ENCODE measurements around the gene CFAP46.
"Not testable (repeated sequence)": the region's sequence is repeated elsewhere in the genome, so short reads cannot be mapped to it uniquely, and the experiment has no call there.

CFAP46 gene

DNA sequence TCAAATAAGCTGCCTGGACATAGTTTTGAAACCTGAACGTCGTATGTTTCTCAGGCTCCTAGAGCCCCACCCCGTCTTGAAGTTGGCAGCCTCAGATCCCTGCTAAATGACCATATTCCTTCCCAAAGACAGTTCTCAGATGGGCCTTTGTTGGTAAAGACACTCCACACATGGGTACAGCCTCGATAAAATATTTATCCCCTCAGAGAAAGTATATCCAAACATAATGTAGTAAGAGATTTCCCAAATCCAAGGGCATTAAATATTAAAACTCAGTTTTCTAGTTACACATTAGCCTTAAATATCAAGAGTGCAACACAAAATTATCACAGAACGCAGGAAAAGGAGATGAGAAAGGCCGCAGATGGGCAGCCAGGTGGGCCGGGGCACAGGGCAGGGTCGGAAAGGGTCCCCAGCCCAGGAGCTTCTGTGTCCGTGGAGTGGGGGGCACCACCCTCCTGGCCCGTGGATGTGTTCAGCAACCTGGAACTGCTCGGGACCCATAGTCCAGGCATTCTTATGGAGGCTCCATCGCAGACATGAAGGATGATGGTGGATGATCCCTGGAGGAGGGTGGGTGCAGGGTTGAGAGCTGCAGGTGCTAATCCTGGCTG, 1.5 kb upstream of the CFAP46 start:
- DNase-seq = no peak

DNA sequence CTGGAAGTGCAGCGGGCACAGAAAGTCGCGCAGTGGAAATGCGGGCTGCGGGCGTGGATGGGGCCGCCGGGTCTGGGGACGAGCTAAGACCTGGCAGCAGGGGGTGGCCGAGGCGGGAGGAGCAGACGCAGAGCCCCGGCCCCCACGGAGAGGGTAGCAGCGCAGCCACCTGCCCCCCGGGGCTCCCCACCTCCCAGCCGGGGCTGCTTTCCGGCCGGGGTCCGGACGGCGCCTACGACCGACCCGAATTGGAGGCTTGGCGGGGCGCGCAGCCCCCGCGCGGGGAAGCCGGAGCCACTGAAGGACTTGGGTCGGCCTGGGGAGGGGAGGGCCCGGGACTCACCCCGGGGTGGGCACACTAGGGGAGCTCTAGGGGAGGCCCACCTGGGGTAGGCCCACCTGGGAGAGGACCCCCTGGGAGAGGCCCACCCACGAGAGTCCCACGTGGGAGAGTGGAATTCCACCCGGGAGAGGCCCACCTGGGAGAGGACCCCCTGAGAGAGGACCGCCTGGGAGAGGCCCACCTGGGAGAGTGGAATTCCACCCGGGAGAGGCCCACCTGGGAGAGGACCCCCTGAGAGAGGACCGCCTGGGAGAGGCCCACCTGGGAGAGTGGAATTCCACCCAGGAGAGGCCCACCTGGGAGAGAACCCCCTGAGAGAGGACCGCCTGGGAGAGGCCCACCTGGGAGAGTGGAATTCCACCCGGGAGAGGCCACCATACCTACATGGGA, 854 bp upstream of the CFAP46 start:
- no peak for DNase-seq

DNA sequence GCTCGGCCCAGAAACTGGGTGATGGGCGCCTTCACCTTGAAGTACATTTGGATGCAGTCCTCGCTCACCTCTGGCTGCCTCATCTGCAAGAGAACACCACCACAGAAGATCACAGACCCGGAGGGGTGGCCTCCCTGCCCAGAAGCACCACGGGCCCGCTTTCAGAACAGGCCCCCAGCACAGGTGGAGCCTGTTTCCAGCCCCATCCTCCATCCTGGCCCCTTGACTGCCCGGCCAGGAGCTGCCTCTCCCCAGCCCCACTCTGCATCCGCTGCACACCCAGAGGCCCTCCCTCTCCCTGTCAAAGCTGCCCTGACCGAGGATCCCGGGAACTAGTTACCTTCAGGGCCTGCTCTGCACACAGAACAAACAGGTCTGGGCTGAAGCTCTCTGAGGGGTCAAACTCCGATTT, 724 bp downstream of the CFAP46 start:
- no peak for DNase-seq

DNA sequence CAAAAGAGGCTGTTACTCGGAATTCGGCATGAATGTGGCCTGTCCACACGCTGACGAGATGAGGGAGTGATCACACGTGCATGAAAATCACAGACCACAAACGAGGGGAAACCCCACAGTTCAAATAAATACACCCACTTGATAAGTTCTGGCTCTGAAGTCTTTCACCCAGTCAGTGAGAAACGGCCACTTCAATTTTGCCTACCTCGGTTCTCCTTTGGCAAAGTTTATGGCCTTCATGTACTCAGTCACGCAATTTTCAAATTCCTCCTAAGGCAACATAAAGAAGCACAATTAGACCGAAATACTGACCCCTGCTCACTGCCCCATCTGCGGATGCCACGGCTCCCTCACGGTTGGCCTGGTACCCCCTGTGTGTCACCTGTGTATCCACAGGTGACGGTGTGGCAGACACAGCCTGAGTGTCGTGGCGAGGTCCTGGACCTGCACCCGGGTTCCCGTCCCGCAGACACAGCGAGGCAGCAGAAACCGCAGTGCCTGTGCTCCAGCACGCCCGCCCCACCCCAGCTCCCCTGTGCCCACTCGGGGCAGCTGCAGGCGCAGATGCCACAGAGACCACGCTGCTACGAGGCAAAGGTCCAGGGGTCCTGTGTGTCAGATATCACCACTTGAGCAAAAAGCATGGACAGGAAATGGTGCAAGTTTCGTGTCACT, 1.4 kb downstream of the CFAP46 start:
- no peak for DNase-seq

DNA sequence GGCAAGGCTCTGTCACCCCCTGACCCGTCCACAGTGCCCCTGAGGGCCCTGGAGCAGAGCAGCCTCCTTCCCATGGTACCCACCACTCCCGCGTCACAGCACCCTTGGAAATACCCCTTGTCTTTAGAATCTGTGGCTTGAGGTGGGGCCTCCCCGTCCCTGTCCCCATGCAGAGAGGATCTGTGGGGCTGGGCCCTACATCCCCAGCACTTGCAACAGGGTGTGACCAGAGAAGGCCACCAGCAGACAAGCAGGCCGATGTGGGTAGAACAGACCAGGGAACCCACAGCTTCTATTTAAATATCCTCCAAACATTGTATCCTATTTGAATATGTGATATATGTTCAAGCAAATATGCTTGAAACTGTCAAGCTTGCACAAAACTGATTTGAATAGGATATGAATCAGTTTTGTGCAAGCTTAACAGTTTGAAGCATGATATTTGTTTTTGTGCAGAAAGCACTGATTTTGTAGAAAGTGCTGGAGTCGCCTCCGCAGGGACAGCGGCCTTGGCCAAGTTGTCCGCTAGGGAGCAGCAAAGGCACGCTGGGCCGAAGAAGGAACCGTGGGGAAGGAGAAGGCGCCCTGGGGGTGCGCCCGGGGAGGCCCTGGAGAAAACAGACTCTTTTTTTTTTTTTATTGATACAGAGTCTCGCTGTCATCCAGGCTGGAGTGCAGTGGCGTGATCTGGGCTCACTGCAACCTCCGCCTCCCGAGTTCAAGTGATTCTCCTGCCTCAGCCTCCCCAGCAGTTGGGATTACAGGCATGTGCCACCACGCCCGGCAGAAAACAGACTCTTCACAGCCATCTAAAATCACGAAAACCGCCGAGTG, 2.2 kb downstream of the CFAP46 start:
- DNase-seq = peak; percentile 48

- DNase-seq = no peak
Measured at GRCh38 chr10:132939378-132939955, 2.9 kb downstream of the CFAP46 start.

- DNase-seq = no peak
Measured at GRCh38 chr10:132938472-132939339, 3.7 kb downstream of the CFAP46 start.

- no peak for DNase-seq
Measured at GRCh38 chr10:132937861-132938260, 4.5 kb downstream of the CFAP46 start.

- DNase-seq = no peak
Measured at GRCh38 chr10:132934953-132935352, 7.4 kb downstream of the CFAP46 start.

GRCh38 chr10:132933308-132934042, 8.9 kb downstream of the CFAP46 start:
- no peak for DNase-seq

GRCh38 chr10:132932461-132933307, 9.7 kb downstream of the CFAP46 start:
- DNase-seq = no peak

DNA sequence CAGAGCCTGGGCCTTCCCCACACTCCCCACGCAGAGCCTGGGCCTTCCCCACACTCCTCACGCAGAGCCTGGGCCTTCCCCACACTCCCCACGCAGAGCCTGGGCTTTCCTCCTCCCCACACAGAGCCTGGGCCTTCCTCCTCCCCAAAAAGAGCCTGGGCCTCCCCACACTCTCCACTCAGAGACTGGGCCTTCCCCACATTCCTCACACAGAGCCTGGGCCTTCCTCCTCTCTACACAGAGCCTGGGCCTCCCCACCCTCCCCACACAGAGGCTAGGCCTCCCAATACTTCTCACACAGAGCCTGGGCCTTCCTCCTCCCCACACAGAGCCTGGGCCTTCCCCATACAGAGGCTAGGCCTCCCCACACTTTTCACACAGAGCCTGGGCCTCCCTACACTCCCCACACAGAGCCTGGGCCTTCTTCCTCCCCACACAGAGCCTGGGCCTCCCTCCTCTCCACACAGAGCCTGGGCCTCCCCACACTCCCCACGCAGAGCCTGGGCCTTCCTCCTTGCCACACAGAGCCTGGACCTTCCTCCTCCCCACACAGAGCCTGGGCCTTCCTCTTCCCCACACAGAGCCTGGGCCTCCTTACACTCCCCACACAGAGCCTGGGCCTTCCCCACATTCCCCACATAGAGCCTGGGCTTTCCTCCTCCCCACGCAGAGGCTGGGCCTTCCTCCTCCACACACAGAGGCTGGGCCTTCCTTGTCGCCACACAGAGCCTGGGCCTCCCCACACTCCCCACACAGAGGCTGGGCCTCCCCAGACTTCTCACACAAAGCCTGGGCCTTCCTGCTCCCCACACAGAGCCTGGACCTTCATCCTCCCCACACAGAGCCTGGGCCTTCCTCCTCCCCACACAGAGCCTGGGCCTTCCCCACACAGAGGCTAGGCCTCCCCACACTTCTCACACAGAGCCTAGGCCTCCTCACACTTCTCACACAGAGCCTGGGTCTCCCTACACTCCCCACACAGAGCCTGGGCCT, 10.8 kb downstream of the CFAP46 start:
- DNase-seq = peak; percentile 27

DNA sequence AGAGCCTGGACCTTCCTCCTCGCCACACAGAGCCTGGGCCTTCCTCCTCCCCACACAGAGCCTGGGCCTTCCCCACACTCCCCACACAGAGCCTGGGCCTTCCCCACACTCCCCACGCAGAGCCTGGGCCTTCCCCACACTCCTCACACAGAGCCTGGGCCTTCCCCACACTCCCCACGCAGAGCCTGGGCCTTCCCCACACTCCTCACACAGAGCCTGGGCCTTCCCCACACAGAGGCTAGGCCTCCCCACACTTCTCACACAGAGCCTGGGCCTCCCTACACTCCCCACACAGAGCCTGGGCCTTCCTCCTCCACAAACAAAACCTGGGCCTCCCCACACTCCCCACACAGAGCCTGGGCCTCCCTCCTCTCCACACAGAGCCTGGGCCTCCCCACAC, 11.7 kb downstream of the CFAP46 start:
- not testable (repeated sequence) for DNase-seq

GRCh38 chr10:132929953-132930548, 12.3 kb downstream of the CFAP46 start:
- DNase-seq = peak; percentile 37

DNA sequence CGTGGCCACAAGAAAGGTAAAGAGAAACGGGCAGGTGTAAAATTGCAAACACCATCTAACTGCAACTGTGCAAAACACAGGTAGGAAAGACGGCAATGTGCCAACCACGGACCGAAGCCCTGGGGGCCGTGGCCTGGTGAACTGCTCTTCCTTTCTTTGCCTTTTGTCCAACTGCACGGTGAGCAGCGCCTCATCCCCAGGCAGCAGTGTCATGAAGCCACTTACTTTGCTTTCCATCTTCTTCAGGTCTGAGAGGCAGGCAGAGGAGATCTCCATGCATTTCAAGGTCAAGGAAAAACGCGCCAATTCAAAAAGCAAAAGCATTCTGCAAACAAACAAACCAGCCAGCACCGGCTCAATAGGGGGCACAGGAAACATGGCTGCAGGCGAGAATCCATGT, 12.9 kb downstream of the CFAP46 start:
- DNase-seq = no peak

GRCh38 chr10:132928261-132928660, 14.1 kb downstream of the CFAP46 start:
- DNase-seq = no peak

DNA sequence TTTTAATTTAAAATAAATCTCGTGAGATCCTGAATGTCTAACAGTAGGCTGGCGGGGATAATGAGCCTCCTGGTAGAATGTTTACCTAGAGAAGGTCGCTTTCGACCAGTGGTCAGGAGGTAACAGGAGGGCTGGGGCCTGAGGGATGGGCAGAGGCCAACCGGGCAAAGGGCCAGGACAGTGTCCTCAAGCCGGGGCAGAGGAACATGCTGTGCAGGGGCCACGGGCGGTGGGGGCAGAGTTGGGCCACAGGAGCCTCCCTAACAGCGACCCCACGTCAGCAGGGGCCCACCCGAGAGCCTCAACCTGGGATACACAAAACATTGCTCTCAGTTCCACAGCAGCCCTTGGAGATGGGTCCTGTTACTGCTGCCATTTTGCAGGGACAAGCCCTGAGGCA, 14.5 kb downstream of the CFAP46 start:
- DNase-seq = no peak

Measured in MV-4-11 (cell line).